MM.1S (cell line): ENCODE measurements around the gene RGSL1.

Experiments used
- EZH2 ChIP-seq: fragments of 300-600 bp; sonication (generic); optimal IDR thresholded peaks from 2 replicates; pipeline ENCODE3; 2017; ENCODE audit warnings: low read depth, mild to moderate bottlenecking, antibody characterized with exemption, low read length, mixed read lengths
- EZH2phosphoT487 ChIP-seq: fragments of 300-600 bp; sonication (generic); IDR thresholded peaks from 2 replicates; pipeline ENCODE4 v1.6.1; 2018; ENCODE audit warnings: antibody characterized with exemption, low read length
- TF ChIP-seq, protein P1 (sequence below): fragments of 300-600 bp; sonication (generic); IDR thresholded peaks from 2 replicates; pipeline ENCODE4 v1.5.1; 2016; ENCODE audit warnings: antibody characterized with exemption, low read length, mixed read lengths

DNA sequence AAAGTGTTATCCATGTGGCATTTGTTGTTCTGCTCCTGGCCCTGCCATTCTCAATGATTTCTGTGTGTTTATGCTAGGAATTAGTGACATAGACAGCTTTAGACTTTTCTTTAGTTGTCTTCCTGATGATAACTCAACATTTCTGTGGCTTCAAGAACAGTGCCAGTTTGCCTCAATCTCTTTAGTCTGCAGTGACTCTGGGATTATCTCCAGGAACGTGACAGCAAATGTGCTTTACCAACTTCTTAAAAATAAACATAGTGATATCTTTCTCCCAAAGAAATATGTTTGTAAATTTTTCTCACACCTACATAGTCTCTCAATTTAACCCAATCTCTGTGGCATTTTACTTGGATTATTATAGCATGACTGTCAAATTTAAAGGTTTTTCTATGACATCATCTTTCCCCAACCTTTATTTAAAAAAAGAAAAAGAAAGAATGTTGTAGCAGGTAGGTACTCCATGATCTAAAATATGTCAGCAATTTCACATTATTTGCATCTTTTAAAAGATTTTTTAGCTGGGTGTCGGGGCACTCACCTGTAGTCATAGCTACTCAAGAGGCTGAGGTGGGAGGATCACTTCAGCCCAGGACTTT lies 114.6 kb downstream of the RGSL1 start:
- TF ChIP-seq EZH2 (no peak), EZH2phosphoT487 (no peak)
- TF ChIP-seq, protein P1, sequence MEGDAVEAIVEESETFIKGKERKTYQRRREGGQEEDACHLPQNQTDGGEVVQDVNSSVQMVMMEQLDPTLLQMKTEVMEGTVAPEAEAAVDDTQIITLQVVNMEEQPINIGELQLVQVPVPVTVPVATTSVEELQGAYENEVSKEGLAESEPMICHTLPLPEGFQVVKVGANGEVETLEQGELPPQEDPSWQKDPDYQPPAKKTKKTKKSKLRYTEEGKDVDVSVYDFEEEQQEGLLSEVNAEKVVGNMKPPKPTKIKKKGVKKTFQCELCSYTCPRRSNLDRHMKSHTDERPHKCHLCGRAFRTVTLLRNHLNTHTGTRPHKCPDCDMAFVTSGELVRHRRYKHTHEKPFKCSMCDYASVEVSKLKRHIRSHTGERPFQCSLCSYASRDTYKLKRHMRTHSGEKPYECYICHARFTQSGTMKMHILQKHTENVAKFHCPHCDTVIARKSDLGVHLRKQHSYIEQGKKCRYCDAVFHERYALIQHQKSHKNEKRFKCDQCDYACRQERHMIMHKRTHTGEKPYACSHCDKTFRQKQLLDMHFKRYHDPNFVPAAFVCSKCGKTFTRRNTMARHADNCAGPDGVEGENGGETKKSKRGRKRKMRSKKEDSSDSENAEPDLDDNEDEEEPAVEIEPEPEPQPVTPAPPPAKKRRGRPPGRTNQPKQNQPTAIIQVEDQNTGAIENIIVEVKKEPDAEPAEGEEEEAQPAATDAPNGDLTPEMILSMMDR, result no peak
